Measurements from ENCODE around the gene AZIN2.
A peak's percentile ranks its signal among the peaks of the same experiment; 100 is the strongest.

AZIN2 gene

GRCh38 chr1:33080373-33080772 is 580 bp upstream of the AZIN2 start:
- H3K27ac ChIP-seq (ENCODE audit: low read length) = no peak overlapping the region
- TF ChIP-seq CTCF (IDR thresholded peaks at IDR 0.05; ENCODE audit: low read depth, low read length) = no peak
- TF ChIP-seq EZH2phosphoT487 (IDR thresholded peaks at IDR 0.05; ENCODE audit: low read depth) = no peak
- H3K4me2 ChIP-seq (ENCODE audit: low read length) = peak overlapping the region; percentile 98
- peak overlapping the region; percentile 59 for H3K9ac ChIP-seq (ENCODE audit: low read length)
- H3K27me3 ChIP-seq (ENCODE audit: low read depth, low read length) = peaks cover 11% of the 10 kb centered on the region; the same call in 1 of the 2 replicates
- H3K9me3 ChIP-seq (ENCODE audit: insufficient read depth, low read length) = no peaks in the 10 kb centered on the region
- H3K4me3 ChIP-seq (ENCODE audit: low read length) = peak overlapping the region; percentile 96
- no peaks in the 10 kb centered on the region for H3K79me2 ChIP-seq (ENCODE audit: low read length)
- H2AFZ ChIP-seq (ENCODE audit: low read depth, low read length) = peak overlapping the region; percentile 94; the same call in 1 of the 2 replicates
- no peaks in the 10 kb centered on the region for H4K20me1 ChIP-seq (ENCODE audit: insufficient read depth, low read length)
- peaks cover 9% of the 10 kb centered on the region for H3K4me1 ChIP-seq (ENCODE audit: low read length)
- no peaks in the 10 kb centered on the region for H3K36me3 ChIP-seq (replicated peaks; ENCODE audit: low read depth, low read length)

GRCh38 chr1:33081554-33082305 is 777 bp downstream of the AZIN2 start:
- Histone ChIP-seq H3K36me3 (replicated peaks; ENCODE audit: low read depth, low read length) (no peaks in the 10 kb centered on the region), H3K4me3 (ENCODE audit: low read length) (peak overlapping the region; percentile 96), H3K27ac (ENCODE audit: low read length) (no peak overlapping the region), H2AFZ (ENCODE audit: low read depth, low read length) (peak overlapping the region; percentile 65; the same call in 1 of the 2 replicates), H4K20me1 (ENCODE audit: insufficient read depth, low read length) (no peaks in the 10 kb centered on the region), H3K4me2 (ENCODE audit: low read length) (peak overlapping the region; percentile 98), H3K9me3 (ENCODE audit: insufficient read depth, low read length) (no peaks in the 10 kb centered on the region), H3K9ac (ENCODE audit: low read length) (peak overlapping the region; percentile 59; the same call in 1 of the 2 replicates), H3K27me3 (ENCODE audit: low read depth, low read length) (peaks cover 11% of the 10 kb centered on the region; the same call in 1 of the 2 replicates), H3K4me1 (ENCODE audit: low read length) (peaks cover 15% of the 10 kb centered on the region), H3K79me2 (ENCODE audit: low read length) (no peaks in the 10 kb centered on the region)
- TF ChIP-seq CTCF (IDR thresholded peaks at IDR 0.05; ENCODE audit: low read depth, low read length) (no peak), EZH2phosphoT487 (IDR thresholded peaks at IDR 0.05; ENCODE audit: low read depth) (no peak)

- Histone ChIP-seq H2AFZ (ENCODE audit: low read depth, low read length) (no peak overlapping the region), H3K79me2 (ENCODE audit: low read length) (no peaks in the 10 kb centered on the region), H3K9me3 (ENCODE audit: insufficient read depth, low read length) (no peaks in the 10 kb centered on the region), H3K27ac (ENCODE audit: low read length) (no peak overlapping the region), H3K4me1 (ENCODE audit: low read length) (peaks cover 15% of the 10 kb centered on the region), H3K27me3 (ENCODE audit: low read depth, low read length) (peaks cover 11% of the 10 kb centered on the region; the same call in 1 of the 2 replicates), H3K4me2 (ENCODE audit: low read length) (no peak overlapping the region), H3K4me3 (ENCODE audit: low read length) (no peak overlapping the region), H3K36me3 (replicated peaks; ENCODE audit: low read depth, low read length) (no peaks in the 10 kb centered on the region), H3K9ac (ENCODE audit: low read length) (no peak overlapping the region), H4K20me1 (ENCODE audit: insufficient read depth, low read length) (no peaks in the 10 kb centered on the region)
- TF ChIP-seq EZH2phosphoT487 (IDR thresholded peaks at IDR 0.05; ENCODE audit: low read depth) = no peak
- TF ChIP-seq CTCF (IDR thresholded peaks at IDR 0.05; ENCODE audit: low read depth, low read length) = no peak
These were observed 1.7 kb downstream of the AZIN2 start for GRCh38 chr1:33082575-33083108.

DNA sequence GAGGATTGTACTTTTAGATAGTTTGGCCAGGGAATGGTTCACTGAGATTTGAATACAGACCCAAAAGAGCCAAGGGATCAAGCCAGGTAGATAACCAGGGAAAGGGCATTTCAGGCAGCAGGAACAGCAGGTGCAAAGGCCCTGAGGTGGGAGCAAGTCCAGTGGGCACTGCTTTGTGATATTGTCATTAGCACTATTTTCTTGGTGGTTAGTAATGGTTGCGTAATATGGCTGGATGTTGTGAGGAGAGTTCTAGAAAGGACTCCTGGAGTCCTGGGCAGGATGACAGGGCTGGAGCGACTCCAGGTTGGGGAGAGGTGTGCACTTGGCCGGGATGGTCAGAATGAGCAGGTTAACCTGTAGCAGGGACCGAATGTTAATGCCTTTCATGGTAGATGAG is 4.4 kb downstream of the AZIN2 start:
- Histone ChIP-seq H3K4me3 (ENCODE audit: low read length) (no peak overlapping the region), H3K4me2 (ENCODE audit: low read length) (no peak overlapping the region), H3K9ac (ENCODE audit: low read length) (no peak overlapping the region), H4K20me1 (ENCODE audit: insufficient read depth, low read length) (no peaks in the 10 kb centered on the region), H3K79me2 (ENCODE audit: low read length) (no peaks in the 10 kb centered on the region), H2AFZ (ENCODE audit: low read depth, low read length) (no peak overlapping the region), H3K36me3 (replicated peaks; ENCODE audit: low read depth, low read length) (no peaks in the 10 kb centered on the region), H3K9me3 (ENCODE audit: insufficient read depth, low read length) (no peaks in the 10 kb centered on the region), H3K27ac (ENCODE audit: low read length) (no peak overlapping the region), H3K4me1 (ENCODE audit: low read length) (peaks cover 22% of the 10 kb centered on the region), H3K27me3 (ENCODE audit: low read depth, low read length) (peaks cover 11% of the 10 kb centered on the region; the same call in 1 of the 2 replicates)
- TF ChIP-seq CTCF (IDR thresholded peaks at IDR 0.05; ENCODE audit: low read depth, low read length) (no peak), EZH2phosphoT487 (IDR thresholded peaks at IDR 0.05; ENCODE audit: low read depth) (no peak)
